Measurements from ENCODE around the gene SLC35E1. TPM values are rescaled to one million over a fixed set of nuclear protein-coding genes. Genes with fewer than 3 reads are reported as not detected.

Gene SLC35E1
- total RNA-seq, 1 donor from 2014 or later = 55.3 TPM

Other genes starting within 250 kb of the SLC35E1 start
- gene KLF2, start 247.6 kb downstream of the SLC35E1 start, total RNA-seq = 2.4 and 2.7 TPM in 2 replicates
- 36.9 and 40.6 TPM in 2 replicates for gene EPS15L1, start 100.4 kb downstream of the SLC35E1 start, total RNA-seq
- gene CALR3, start 76.2 kb downstream of the SLC35E1 start, total RNA-seq = not detected in 2 replicates
- 3.8 and 3.9 TPM in 2 replicates for gene C19orf44, start 76.0 kb downstream of the SLC35E1 start, total RNA-seq
- gene CHERP, start 30.0 kb downstream of the SLC35E1 start, total RNA-seq = 79.1 and 82.3 TPM in 2 replicates
- gene MED26, start 55.8 kb upstream of the SLC35E1 start, total RNA-seq = 13.4 and 15.8 TPM in 2 replicates
- 60.3 and 60.9 TPM in 2 replicates for gene SMIM7, start 87.7 kb upstream of the SLC35E1 start, total RNA-seq
- gene TMEM38A, start 88.7 kb upstream of the SLC35E1 start, total RNA-seq = 0.64 and 0.96 TPM in 2 replicates
- gene NWD1, start 147.4 kb upstream of the SLC35E1 start, total RNA-seq = not detected in 2 replicates